ENCODE measurements around the gene ADD2. TPM values are rescaled to one million over a fixed set of nuclear protein-coding genes. Genes with fewer than 3 reads are reported as not detected.
"Not testable (repeated sequence)": the region's sequence is repeated elsewhere in the genome, so short reads cannot be mapped to it uniquely, and the experiment has no call there.

Gene ADD2
- total RNA-seq, 1 donor from 2014 or later = 0.33 TPM

GRCh38 chr2:70753902-70754301, 14.1 kb downstream of the ADD2 start:
- ATAC-seq (no peak), DNase-seq (ENCODE audit: low spot score) (no peak)

- ATAC-seq (no peak), DNase-seq (ENCODE audit: low spot score) (no peak)
These were observed 15.0 kb downstream of the ADD2 start for GRCh38 chr2:70753031-70753430.

- no peak for DNase-seq (ENCODE audit: low spot score)
- no peak for ATAC-seq
These were observed 15.6 kb downstream of the ADD2 start for GRCh38 chr2:70752396-70752795.

GRCh38 chr2:70751881-70752280, 16.1 kb downstream of the ADD2 start:
- DNase-seq (ENCODE audit: low spot score) = no peak
- ATAC-seq = no peak

- ATAC-seq = no peak
- DNase-seq (ENCODE audit: low spot score) = no peak
These were observed 17.7 kb downstream of the ADD2 start for GRCh38 chr2:70750320-70750719.

- no peak for ATAC-seq
These were observed 19.8 kb downstream of the ADD2 start for GRCh38 chr2:70748002-70748784.

GRCh38 chr2:70747284-70747683, 20.7 kb downstream of the ADD2 start:
- no peak for ATAC-seq
- DNase-seq (ENCODE audit: low spot score) = no peak

More at GRCh38 chr2:70748002-70748784, 19.8 kb downstream of the ADD2 start:
- DNase-seq (ENCODE audit: low spot score) = no peak

- ATAC-seq (no peak), DNase-seq (ENCODE audit: low spot score) (no peak)
These were observed 21.7 kb downstream of the ADD2 start for GRCh38 chr2:70746094-70746974.

- DNase-seq (ENCODE audit: low spot score) (no peak), ATAC-seq (no peak)
These were observed 22.6 kb downstream of the ADD2 start for GRCh38 chr2:70745276-70745825.

- DNase-seq (ENCODE audit: low spot score) = no peak
- no peak for ATAC-seq
These were observed 23.6 kb downstream of the ADD2 start for GRCh38 chr2:70744397-70744796.

GRCh38 chr2:70743677-70744076, 24.3 kb downstream of the ADD2 start:
- ATAC-seq (no peak), DNase-seq (ENCODE audit: low spot score) (no peak)

- no peak for DNase-seq (ENCODE audit: low spot score)
- no peak for ATAC-seq
These were observed 24.9 kb downstream of the ADD2 start for GRCh38 chr2:70743068-70743467.

- ATAC-seq; DNase-seq (ENCODE audit: low spot score): not testable (repeated sequence)
These were observed 28.5 kb downstream of the ADD2 start for GRCh38 chr2:70739492-70739891.

GRCh38 chr2:70738159-70738558, 29.8 kb downstream of the ADD2 start:
- ATAC-seq = no peak
- DNase-seq (ENCODE audit: low spot score) = no peak

- DNase-seq (ENCODE audit: low spot score) (no peak), ATAC-seq (no peak)
These were observed 32.9 kb downstream of the ADD2 start for GRCh38 chr2:70735071-70735470.

GRCh38 chr2:70733646-70734180, 34.3 kb downstream of the ADD2 start:
- ATAC-seq = no peak
- no peak for DNase-seq (ENCODE audit: low spot score)

GRCh38 chr2:70732766-70733645, 35.0 kb downstream of the ADD2 start:
- DNase-seq (ENCODE audit: low spot score) (no peak), ATAC-seq (no peak)

GRCh38 chr2:70730730-70731129, 37.3 kb downstream of the ADD2 start:
- DNase-seq (ENCODE audit: low spot score) (no peak), ATAC-seq (no peak)

GRCh38 chr2:70729647-70730046, 38.4 kb downstream of the ADD2 start:
- DNase-seq (ENCODE audit: low spot score) (no peak), ATAC-seq (no peak)

- no peak for ATAC-seq
- no peak for DNase-seq (ENCODE audit: low spot score)
These were observed 39.9 kb downstream of the ADD2 start for GRCh38 chr2:70728128-70728527.
